Prostate gland (tissue), 2 donors: Measurements from ENCODE around the gene PDLIM1. TPM values are rescaled to one million over a fixed set of nuclear protein-coding genes. Genes with fewer than 3 reads are reported as not detected.

Experiments used
- DNase-seq: peaks from one replicate; pipeline ENCODE4 v3.0.0-alpha.2; 2019; ENCODE audit warnings: low spot score
- H3K27ac ChIP-seq, 2 donors: fragments of 200-600 bp; sonication (generic); 2 replicates each; pipeline ENCODE4 v1.5.1; 2017 to 2019
- H3K27me3 ChIP-seq: fragments of 200-600 bp; sonication (generic); replicated peaks from 2 replicates; pipeline ENCODE4 v1.5.1; 2019; ENCODE audit not compliant: insufficient read depth
- H3K36me3 ChIP-seq, 2 donors: fragments of 200-600 bp; sonication (generic); 1 replicate in 1 of 2; 2 replicates in 1 of 2; pipeline versions ENCODE4 v1.5.1 to v1.8.1; 2017 to 2019
- H3K4me1 ChIP-seq: fragments of 200-600 bp; sonication (generic); replicated peaks from 2 replicates; pipeline ENCODE4 v1.5.1; 2019
- H3K4me3 ChIP-seq, 2 donors: fragments of 200-600 bp; sonication (generic); 2 replicates each; pipeline ENCODE4 v1.5.1; 2017 to 2019
- H3K9me3 ChIP-seq: fragments of 200-600 bp; sonication (generic); 2 replicates; pipeline ENCODE4 v1.5.1; 2017
- POLR2A ChIP-seq: fragments of 450-650 bp; IDR thresholded peaks from one replicate; pipeline ENCODE4 v1.6.1; 2016; ENCODE audit warnings: antibody characterized with exemption, mild to moderate bottlenecking
- POLR2AphosphoS5 ChIP-seq: sonication (generic); formaldehyde crosslinking; IDR thresholded peaks from one replicate; pipeline ENCODE4 v1.6.1; 2017; ENCODE audit warnings: antibody characterized with exemption
- WGBS: methylation state at CpG from one replicate; pipeline ENCODE4 v1.1.5; 2018; 5-methylcytosine and 5-hydroxymethylcytosine counted together
- intact Hi-C: fragments of 100-400 bp; cut with DNase I; formaldehyde crosslinking; loops from one replicate; pipeline ENCODE4 v1.14.2; 2022
- total RNA-seq, 2 donors: library from RNA; depleted of rRNA; stranded (reverse); fragments of >200 nt; gene quantifications; one replicate each; pipeline ENCODE4 v1.1.0, GENCODE V29; 2016
- TF ChIP-seq, protein P1 (sequence below), 4 experiments: fragments of 200-600 bp in 2 of 4; fragments of 450-650 bp in 2 of 4; sonication (generic) in 2 of 4; IDR thresholded peaks; 1 replicate in 3 of 4; 2 replicates in 1 of 4; pipeline ENCODE4 v1.5.1; 2016 to 2019; ENCODE audit warnings: antibody characterized with exemption in 4 of 4, mild to moderate bottlenecking in 2 of 4, moderate library complexity in 2 of 4

PDLIM1 gene
- total RNA-seq, 2 donors from 2014 or later, result 63.2 to 82.0 TPM

DNA sequence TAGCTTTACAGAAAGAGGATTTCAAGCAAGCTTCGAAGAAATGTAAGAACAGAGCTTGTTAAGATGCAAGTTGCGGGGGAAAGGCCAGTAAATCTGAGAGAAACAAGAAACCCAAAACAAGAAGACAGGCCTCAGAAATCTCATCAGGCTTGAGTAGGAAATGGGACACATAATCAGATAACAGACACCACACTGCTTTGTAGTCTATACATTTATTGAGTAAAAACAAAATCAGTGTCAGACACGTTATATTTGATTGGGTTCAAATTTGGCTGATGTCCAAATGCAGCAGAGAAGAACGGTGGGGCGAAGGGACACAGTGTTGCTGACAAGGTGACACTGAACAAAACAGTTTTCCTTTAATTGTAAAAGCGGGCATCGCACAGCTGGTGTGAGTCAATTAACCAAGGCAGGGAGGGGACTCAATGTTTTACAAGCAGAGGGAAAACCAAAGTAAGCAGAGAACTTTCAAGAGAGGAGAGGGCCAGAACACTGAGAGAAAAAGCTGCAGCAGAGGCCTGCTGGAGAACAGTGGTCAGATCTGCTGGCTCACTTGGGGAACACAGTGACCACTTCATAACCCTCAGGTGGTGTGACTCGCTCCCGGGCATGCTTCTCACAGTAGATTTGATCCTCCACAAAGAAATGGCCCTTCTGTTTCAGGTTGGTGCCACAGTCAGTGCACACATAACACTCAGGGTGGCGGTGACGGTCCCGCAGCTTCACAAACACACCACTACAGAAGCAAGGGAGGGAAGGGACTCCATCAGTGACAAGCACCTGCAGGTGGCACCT lies 53.2 kb downstream of the PDLIM1 start:
- Histone ChIP-seq H3K27ac (no peak overlapping the region), H3K4me1 (no peaks in the 10 kb centered on the region), H3K4me3 (no peak overlapping the region), H3K36me3 (no peaks in the 10 kb centered on the region), H3K9me3 (no peaks in the 10 kb centered on the region), H3K27me3 (no peaks in the 10 kb centered on the region)
- TF ChIP-seq, protein P1, sequence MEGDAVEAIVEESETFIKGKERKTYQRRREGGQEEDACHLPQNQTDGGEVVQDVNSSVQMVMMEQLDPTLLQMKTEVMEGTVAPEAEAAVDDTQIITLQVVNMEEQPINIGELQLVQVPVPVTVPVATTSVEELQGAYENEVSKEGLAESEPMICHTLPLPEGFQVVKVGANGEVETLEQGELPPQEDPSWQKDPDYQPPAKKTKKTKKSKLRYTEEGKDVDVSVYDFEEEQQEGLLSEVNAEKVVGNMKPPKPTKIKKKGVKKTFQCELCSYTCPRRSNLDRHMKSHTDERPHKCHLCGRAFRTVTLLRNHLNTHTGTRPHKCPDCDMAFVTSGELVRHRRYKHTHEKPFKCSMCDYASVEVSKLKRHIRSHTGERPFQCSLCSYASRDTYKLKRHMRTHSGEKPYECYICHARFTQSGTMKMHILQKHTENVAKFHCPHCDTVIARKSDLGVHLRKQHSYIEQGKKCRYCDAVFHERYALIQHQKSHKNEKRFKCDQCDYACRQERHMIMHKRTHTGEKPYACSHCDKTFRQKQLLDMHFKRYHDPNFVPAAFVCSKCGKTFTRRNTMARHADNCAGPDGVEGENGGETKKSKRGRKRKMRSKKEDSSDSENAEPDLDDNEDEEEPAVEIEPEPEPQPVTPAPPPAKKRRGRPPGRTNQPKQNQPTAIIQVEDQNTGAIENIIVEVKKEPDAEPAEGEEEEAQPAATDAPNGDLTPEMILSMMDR (IDR thresholded peaks at IDR 0.05), result no peak
- TF ChIP-seq POLR2AphosphoS5, result no peak
- TF ChIP-seq POLR2A, result no peak
- WGBS, result 67% methylated on average over 12 of the region's 12 CpGs
- no peak for DNase-seq
- intact Hi-C loops, result no loop called here

DNA sequence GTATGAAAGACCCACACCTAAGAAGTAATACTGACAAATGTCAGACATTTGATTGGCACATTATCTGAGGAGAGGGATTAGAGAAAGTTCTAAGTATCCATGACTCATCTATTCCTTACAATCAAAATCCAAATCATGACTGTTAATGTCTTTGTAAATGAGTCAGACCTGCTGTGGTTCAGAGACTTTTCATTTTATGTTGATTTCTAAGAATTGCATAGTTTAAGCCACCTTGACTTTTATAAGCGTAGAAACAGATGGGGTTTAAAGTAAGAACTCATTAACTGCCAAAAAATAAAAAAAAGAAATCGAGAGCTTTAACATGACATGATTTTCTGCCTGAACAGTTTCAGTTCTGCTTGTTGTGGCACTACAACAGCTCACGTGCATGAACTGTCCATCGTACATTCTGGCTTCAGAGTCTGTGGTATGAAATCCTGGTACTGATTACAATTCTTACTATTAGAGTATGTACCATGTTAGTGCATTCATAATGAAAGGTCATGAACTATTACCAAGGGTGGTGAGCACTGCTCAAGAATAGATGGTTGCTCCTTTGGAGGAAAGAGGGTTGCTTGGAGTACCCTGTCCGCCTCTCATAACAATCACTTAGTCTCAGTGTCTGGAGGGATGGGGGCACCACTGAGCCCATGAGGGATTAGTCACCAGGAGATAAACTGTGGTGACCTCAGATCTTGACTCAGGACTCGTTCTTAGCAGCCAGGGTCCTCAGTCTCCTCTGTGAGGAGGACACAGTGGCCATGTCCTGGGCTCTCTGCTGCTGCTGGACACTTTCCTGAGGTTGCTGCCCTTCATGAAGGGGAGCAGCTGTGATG lies 54.5 kb downstream of the PDLIM1 start:
- H3K27ac ChIP-seq, result no peak overlapping the region
- no peak overlapping the region for H3K4me3 ChIP-seq
- intact Hi-C loops, result no loop called here
- WGBS, result 62% methylated on average over 6 of the region's 6 CpGs
- H3K27me3 ChIP-seq, result no peaks in the 10 kb centered on the region
- no peaks in the 10 kb centered on the region for H3K9me3 ChIP-seq
- no peaks in the 10 kb centered on the region for H3K4me1 ChIP-seq
- TF ChIP-seq POLR2A, result no peak
- no peak for TF ChIP-seq POLR2AphosphoS5
- TF ChIP-seq, protein P1 (IDR thresholded peaks at IDR 0.05), result no peak
- no peak for DNase-seq
- no peaks in the 10 kb centered on the region for H3K36me3 ChIP-seq

DNA sequence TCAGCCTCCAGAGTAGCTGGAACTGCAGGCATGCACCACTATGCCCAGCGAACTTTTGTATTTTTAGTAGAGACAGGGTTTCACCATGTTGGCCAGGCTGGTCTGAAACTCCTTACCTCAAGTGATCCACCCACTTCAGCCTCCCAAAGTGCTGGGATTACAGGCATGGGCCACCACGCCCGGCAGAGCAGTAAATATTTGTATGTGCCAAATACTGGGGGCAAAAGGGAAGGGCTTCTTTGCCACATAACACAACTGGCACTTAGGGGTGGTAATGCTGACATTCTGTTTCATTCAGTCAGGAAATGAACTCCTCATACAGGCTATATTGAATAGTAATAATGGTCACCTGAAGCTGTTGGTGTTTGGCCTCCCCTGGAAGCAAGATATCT lies 55.1 kb downstream of the PDLIM1 start:
- TF ChIP-seq, protein P1 (IDR thresholded peaks at IDR 0.05), result no peak
- no peak for TF ChIP-seq POLR2A
- no peak for TF ChIP-seq POLR2AphosphoS5
- no peaks in the 10 kb centered on the region for H3K36me3 ChIP-seq

DNA sequence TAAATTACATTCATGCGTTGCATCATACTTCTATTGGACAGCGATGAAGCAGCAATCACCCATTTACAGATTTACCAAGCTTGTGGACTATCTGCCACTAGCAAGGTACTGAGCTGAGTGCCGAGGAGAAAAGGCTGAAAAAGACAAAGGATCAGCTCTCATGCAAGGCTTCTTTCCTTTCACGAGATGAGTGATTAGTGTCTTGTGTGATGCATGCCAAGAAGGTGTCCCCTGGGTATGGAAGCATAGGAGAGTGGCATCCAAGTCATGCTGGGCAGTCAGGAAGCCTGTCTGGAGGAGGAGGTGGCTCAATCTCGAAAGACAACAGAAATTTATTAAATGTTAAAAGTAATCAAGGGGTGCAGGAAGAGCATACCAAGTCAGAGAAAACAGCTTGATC lies 55.9 kb downstream of the PDLIM1 start:
- intact Hi-C loops, result no loop called here

More for the DNA sequence above, 55.1 kb downstream of the PDLIM1 start:
- no peaks in the 10 kb centered on the region for H3K4me1 ChIP-seq
- H3K9me3 ChIP-seq, result no peaks in the 10 kb centered on the region
- 81% methylated on average over 3 of the region's 3 CpGs for WGBS
- no peaks in the 10 kb centered on the region for H3K27me3 ChIP-seq
- no peak for DNase-seq
- intact Hi-C loops, result no loop called here
- no peak overlapping the region for H3K27ac ChIP-seq
- no peak overlapping the region for H3K4me3 ChIP-seq

More for the DNA sequence above, 55.9 kb downstream of the PDLIM1 start:
- WGBS, result 76% methylated on average over 5 of the region's 5 CpGs
- H3K4me3 ChIP-seq, result no peak overlapping the region
- H3K9me3 ChIP-seq, result no peaks in the 10 kb centered on the region
- no peaks in the 10 kb centered on the region for H3K36me3 ChIP-seq
- TF ChIP-seq, protein P1 (IDR thresholded peaks at IDR 0.05), result no peak
- TF ChIP-seq POLR2AphosphoS5 (no peak), POLR2A (no peak)
- H3K4me1 ChIP-seq, result no peaks in the 10 kb centered on the region
- no peak overlapping the region for H3K27ac ChIP-seq
- no peaks in the 10 kb centered on the region for H3K27me3 ChIP-seq
- no peak for DNase-seq
